GM19395 (cell line): ENCODE results near the gene ARFGEF3.
"Not testable (repeated sequence)": the region's sequence is repeated elsewhere in the genome, so short reads cannot be mapped to it uniquely, and the experiment has no call there.

Experiments used
- ATAC-seq: cut with Tn5 transposase; IDR thresholded peaks from one replicate; pipeline ENCODE4 v1.9.1; 2021; ENCODE audit warnings: mild to moderate bottlenecking, moderate library complexity; ENCODE audit not compliant: unreplicated experiment

The ARFGEF3 gene

DNA sequence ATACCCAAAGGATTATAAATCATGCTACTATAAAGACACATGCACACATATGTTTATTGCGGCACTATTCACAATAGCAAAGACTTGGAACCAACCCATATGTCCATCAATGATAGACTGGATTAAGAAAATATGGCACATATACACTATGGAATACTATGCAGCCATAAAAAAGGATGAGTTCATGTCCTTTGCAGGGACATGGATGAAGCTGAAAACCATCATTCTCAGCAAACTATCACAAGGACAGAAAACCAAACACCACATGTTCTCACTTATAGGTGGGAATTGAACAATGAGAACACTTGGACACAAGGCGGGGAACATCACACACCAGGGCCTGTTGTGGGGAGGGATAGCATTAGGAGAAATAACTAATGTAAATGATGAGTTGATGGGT, 50.8 kb downstream of the ARFGEF3 start:
- not testable (repeated sequence) for ATAC-seq

DNA sequence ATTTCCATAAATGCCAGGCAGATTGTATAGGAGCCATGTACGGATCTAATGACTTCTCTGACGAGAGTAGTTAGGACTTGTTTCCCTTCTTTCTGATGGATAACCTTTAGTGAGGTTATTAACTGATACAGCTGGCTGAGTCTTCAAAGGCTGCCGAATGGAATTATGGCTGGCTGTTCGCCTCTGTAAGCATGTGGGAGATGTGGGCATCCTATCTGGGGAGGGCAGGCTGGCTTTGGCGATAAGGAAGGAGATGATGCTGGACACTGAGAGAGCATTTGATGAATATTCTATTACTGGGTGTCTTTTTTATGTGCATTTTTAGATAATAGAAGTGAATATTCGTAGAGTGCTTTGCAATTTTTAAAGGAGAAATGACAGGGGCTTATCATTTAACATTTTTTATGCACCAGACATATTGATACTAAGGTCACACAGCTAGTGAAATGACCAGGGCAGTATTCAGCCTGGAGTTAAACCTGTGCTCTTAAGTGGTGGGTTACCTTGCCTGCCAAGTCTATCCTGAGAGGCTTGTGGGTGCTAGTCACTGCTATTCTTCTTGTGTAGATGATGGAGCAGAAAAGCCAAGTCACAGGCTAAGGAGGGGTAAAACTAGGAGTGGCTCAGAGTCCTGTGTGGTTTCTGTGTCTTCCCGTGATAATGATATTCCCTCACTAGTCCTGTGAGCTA, 53.5 kb downstream of the ARFGEF3 start:
- no peak for ATAC-seq

DNA sequence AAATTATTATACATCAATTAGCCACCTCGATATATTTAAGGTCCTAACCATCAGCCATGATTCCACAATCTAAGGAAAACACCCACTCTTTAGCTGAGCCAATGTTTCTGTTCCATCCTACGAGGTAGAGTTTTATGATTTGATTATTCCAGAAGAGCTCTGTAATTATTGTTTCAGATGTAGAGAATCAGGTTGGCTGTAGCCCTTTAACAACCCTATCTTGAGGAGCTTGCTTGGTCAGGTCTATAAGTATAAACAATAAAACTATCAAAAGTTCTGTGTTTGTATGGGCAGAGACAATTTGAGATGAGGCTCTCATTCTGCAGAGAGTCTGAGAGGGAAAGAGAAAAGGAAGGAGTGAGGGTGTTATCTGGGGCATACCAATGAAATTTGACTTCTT, 56.7 kb downstream of the ARFGEF3 start, which contains the start of gene PBOV1:
Gene PBOV1 (minus strand): TSS at position 43 of the 400 bp plus-strand sequence. CDS start 96 bp downstream, outside the sequence.
- no peak for ATAC-seq

DNA sequence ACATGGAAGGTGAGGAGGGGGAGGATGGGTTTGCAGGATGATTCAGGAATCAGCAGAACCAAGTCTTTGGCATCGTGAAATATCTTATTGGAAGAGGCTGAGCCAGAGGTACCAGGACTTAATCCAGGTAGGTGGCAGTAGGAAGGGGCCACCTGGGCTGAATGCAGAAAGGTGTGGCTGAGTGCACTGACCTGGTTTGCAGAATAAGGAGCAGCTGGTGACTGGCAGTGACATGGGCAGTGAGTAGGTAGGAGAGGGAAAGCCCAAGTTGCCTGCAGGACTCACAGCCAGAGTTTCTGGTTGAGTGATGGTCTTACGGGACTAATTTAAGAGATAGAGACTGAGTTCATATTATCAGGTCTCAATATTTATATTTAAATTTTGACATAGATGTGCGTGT, 57.7 kb downstream of the ARFGEF3 start:
- no peak for ATAC-seq

DNA sequence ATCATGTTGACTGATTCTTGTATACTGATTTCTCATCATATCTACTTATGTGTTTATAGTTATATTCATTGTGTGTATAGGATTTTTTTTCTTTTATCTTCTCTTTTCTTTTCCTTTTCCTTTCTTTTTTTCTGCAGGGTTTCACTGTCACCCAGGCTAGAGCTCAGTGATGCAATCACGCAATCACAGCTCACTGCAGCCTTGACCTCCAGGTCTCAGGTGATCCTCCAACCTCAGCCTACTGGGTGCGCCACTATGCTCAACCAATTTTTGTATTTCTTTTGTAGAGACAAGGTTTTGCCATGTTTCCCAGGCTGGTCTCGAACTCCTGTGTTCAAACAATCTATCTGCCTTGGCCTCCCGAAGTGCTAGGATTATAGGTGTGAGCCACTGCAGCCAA, 58.2 kb downstream of the ARFGEF3 start:
- ATAC-seq = no peak

DNA sequence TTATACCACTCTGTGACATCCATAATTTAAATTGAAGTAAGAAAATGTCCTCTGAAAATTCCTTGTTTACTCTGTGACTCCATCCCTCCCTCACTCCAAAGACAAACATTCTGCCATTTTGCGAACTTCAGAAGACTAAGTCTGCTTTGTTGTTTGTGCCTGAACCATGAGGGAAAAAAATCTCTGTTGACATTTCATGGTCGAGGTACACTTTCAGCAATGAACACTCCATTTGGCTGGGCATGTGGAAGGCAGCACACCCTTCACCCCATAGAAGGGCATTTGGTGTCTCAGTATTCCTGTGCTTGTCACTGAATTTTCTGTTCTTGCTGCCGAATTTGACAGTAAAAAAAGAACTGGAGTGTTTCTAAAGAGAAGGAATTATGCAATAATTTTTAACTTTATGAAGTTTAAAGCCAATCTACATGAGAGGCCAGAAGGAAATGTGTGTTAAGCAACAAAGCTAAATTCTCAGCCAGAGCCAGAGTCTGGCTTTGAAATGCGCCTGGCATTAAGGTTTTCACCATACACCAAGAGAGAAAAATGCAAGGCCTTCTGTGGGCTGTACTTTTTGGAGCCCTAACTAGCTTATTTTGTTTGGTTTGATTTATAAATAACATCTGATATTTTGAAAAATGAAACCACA, 61.3 kb downstream of the ARFGEF3 start:
- ATAC-seq = no peak

DNA sequence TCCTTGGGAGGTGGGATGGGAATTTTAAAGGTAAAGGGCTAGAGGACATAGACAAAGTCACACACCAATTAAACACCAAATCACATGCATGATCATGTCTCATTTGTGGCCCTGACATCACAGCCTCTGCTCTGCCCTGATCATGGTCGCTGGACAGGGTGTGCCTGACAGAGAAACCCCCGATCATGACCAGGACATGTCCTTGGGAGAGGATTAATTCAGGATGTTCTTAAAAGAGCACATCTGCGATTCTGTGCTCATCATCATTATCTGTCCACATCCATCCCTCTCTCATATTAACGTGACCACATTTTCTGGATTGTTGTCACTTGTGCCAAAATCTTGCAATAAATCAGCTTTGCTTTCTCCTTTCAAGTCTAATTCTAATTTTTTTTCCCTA, 64.2 kb downstream of the ARFGEF3 start:
- ATAC-seq = no peak

DNA sequence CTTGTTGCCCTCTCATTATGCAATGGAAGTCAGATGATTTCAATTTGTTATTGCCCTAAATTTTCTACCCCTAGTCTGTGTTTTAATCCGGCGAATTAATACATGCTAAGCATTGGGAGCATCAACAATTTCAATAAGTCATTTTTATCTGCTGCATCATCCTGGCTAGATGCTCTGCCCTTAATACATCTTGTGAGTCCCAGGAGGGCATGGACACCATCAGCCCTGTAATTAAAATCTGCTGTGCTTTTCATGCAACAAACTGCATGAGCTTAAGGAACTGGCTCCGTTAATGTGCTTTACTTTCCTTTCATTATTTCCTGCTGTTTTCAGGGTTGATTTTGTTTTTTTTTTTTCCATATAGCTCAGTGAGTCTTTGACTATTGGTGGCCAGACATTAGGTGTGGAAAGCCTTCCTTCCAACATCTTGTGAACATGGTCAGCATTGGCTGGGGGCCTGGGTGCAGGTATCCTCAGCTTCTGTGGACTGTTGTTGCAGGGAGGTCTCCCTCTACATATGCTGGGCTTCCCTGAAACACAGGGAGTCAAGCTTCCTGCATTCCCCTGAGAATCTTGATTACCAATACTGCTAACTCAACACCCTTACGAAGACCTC, 65.1 kb downstream of the ARFGEF3 start:
- no peak for ATAC-seq

DNA sequence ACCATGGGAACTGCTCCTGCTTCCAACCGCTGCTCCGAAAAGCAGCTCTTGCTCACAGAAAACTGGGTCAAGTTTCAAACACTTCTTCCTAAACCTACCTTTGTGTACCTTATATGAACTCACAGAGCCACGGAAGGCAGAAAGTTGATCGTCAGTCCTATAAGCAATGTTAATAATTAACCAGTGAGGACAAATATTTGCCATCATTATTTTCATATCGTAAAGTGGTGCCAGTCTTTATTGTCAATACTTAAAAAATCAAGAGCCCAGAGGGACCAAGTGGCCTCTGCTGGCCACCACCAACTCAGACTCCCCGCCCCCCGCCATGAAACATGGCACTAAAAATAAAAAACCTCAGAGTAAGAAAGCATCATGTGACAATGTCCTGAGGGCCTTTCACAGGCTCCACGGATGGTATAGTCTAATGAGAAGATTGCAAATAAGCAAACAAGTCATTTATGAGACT, 65.6 kb downstream of the ARFGEF3 start:
- no peak for ATAC-seq

DNA sequence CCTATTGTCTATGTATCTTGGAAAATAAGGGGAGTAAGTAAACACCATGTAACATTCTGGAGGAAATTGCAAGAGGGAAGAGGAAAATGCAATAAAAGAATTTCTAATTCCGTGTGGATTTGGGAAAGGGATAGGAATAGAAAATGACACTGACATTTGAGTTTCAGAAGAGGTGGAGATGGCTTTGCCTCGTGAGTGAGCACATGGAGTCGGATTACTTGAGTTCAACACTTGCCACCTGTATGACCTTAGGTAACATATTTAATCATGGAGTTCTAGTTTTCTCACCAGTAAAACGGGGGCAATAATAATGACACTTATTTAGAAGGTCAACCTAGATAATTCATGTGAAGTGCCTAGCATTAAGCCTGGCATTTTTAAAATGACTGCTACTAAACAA, 67.3 kb downstream of the ARFGEF3 start:
- ATAC-seq = no peak

DNA sequence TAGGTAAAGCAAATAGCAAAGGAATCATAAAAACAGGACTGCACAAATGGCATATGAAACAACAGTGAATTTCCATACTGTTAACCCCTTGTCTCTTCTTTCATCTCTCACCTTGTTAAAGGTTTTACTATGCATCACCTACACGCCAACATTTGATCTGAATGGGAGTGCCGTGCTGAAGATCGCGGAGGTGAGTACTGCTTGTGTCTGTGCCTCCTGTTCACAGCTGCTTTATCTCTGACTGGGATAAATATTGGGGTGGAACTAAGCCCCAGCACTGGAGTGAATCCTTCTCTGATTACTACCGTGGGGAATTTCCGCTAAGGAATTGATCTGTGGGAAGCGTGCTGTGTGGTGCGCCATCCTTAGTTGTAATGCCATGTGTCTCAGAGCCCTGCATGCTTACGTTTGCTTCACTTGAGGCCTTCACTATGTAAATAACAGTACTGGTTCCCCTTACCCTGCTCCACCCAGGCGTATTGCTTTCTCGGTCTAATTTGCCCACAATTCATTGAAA, 68.0 kb downstream of the ARFGEF3 start:
- ATAC-seq = no peak

DNA sequence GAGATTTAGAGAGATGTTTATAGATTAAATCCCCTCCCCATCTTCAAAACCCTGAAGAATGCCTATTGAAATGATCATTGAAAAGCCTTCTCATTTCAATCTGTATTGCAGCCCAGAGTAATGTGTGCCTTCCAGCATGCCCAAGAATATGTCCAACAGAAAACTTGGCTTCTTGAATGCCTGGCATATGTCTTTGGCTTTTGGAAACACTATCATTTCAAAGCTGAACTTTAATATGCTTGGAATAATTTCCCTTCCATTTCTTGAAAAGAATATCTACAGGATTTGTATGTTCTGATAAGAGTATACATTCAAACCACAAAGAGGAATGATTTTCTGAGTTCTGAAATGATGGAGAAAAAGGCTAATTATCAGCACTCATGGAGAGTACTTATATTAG, 68.5 kb downstream of the ARFGEF3 start:
- no peak for ATAC-seq

DNA sequence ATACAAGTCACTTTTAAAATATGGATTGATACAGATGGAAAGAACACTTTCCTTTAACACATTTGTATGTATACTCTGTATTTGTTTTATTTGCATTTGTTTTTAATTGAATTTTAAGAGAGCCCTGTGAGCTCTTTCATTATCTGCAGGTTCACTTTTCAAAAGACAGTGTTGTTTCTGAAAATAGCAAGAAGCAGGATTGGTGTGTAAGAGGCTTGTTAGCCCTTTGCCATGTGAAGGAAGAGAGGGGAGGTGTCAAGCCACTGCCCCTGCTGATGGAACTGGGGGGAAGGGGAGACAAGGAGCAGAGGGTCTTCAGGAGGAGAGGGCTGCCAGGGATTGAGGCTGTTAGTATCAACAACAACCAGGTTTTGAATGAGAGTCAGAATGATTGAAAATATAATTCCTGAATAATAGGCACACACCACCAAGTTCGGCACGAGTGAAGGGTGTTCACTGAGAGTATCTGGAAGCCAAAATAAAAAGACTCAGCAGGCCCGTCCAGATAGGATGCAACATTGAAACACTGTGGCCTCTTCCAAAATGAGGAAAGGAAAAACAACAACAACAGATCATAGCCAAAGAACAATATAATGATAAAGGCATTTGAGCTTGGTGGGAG, 69.1 kb downstream of the ARFGEF3 start:
- no peak for ATAC-seq

DNA sequence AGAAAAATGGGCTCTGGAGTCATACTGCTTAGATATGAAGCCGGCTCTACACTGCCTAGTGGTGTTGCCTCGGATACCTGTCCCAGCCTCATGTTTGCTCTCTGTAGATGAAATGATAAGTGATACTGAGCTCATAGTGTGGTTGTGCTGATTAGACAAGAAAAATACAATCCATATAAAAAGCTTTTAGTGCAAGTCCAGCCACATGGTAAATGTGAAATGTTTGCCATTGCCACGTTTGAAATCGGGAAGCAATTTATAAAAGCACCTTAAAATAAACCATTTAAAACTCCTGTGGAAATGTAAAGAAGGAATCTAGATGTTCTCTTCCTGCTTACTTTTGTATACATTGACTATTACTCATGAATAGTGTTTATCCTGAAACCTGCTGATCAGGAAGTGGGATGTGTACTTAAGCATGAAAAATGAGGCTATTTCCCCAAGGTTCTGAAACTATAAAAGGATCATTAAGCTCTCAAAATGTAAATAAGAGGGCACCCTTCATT, 69.7 kb downstream of the ARFGEF3 start:
- no peak for ATAC-seq

DNA sequence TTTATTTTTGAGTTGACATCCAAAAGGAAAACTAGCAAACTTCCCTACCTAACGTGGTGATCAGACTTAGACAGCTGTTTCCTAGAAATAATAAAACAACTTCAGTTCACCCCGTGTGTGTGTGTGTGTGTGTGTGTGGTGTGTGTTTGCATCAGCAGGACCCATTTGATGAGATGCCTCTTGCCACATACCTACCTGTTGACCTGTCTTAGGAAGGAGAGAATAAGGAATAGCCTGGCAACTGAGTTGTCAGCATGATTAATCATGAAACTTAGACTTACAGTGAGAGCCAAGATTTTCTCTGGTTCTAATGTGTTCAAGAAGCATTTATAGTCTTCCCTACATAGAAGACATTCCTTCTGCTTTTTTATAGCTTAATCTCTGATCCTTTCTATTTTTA, 72.6 kb downstream of the ARFGEF3 start:
- no peak for ATAC-seq

DNA sequence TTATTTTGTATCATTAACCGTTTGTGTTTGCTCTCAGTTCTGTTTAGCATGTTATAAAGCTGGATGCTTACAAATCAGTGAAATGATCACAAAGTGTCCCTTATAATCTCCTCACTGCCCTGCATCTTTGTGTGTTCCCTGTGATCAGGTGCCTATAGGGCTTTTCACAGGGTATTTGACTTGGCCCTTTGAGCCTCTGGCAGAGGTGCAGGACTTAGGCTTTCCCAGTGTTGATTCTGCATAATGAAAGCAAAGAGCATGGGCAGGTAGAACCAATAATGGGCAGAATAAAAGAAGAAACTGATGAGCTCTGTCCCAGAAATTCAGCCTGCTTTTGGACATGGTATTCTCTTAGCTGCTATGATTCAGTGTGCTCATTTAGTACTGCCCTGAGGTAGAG, 73.5 kb downstream of the ARFGEF3 start:
- ATAC-seq = no peak

DNA sequence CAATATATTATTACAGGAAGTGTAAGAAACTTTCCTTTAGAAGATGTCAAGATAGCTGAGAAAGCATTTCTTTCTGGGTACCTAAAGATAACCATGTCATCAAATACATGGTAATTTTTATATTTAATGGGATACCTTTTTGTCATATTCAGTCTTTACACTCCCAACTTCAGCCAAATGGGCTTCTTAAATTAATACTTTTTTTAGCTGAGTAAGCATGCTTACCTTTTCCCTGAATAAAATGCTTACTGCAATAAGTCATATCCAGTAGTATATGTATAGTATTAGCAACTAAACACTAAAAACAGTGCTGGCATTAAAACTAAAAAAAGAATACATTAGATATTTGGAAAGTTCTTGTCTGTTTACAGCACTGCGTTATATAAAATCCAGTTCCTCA, 74.0 kb downstream of the ARFGEF3 start:
- no peak for ATAC-seq

DNA sequence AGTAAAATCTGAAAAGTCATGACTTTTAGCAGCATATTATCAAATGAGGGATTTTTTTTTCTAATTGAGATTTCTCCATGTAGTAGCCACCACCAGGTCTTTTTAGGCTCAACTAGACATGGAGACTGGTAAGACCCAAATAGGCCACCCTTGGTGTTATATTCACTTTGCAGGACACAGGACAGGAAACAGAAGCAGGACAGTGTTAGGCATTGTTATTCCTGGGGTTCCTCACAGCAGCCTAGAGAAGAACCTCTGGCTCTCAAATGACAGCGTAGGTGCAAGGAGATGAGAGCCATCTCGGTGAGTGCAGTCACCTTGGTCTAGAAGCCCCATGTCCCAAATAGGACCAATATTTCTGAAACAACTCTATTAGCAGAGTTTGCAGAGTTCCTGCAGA, 75.7 kb downstream of the ARFGEF3 start:
- ATAC-seq = no peak

DNA sequence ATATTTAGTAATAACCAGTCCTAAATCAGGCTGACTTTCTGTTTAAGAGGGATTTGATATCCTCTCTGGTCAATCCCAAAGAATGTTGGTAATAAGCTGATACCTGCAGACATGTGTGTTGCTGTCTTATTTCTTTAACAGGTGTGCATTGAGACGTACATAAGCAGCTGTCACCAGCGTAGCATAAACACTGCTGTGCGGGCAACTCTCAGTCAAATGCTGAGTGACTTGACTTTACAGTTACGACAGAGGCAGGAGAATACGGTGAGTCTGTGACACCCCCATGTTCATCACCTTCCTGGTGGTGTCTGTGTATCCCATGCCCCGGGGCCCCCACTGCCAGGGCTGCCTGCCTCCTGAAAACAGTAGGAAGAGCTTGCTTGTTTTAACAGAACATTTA, 76.6 kb downstream of the ARFGEF3 start:
- ATAC-seq = no peak

DNA sequence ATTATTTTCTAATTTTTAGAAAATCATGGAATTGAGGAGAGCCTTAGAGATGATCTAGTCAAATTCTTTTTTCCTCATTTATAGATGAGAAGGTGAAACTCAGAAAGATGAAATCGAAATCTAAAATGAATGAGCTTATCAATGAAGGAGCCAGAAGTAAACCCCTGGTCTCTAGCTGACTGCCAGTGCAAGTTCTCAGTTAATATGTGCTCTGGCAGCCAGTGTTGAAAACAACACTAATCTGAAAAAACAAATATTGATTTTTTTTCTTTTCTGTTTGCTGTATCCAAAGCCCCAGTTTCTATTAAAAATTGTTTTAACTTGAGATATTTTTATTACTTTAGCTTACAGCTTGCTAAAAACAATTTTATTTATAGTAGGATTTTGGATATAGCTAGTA, 78.0 kb downstream of the ARFGEF3 start:
- ATAC-seq = no peak

DNA sequence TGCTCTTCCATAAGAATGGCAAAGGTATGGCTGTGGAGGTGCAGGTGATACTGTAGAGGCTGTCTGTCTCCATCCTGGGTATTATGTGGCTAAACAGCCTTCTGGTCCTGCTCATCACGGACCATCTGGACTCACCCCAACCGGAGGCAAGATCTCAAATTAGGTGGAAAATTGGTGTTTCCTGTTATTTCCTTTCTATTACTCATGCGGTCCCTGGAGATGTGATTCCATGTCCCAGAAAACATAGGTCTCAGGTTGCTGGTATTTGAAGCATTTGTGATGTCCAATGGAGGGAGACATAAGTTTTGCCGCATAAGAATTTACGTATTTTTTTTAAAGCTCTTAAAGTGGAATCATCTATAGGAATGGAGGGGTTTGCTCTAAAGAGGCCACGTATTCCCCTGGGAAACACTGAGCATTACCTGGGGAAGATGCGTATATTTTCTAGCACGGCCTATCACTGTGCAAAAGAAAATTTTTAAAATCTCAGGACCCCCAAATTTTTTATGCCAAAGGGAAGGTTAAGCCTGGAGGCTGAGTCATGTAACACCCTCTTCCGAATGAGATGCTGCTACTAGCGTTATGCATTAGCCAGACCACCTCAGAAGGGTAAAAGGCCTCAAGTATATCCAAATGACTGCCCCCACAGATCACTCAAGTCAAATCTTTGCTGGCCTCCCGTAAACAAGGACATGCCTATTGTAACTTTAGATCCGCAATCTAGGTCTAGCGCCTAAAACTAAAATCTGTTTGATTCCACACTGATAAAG, 78.9 kb downstream of the ARFGEF3 start:
- no peak for ATAC-seq
